Glutamatergic neuron (in vitro differentiated cells): ENCODE results near the gene GPR4. TPM values are rescaled to one million over a fixed set of nuclear protein-coding genes. Genes with fewer than 3 reads are reported as not detected.

Source experiments
- DNase-seq: peaks from one replicate; pipeline ENCODE4 v3.0.0; 2022
- H3K27ac Mint-ChIP-seq: one replicate; pipeline ENCODE4 v1.8.0; 2020; ENCODE audit warnings: mild to moderate bottlenecking, mixed read lengths, inconsistent platforms; ENCODE audit not compliant: unreplicated experiment
- H3K27me3 Mint-ChIP-seq: one replicate; pipeline ENCODE4 v1.8.0; 2020; ENCODE audit warnings: mild to moderate bottlenecking, moderate library complexity, mixed read lengths, inconsistent platforms; ENCODE audit not compliant: unreplicated experiment
- H3K36me3 Mint-ChIP-seq: one replicate; pipeline ENCODE4 v1.8.0; 2020; ENCODE audit warnings: mild to moderate bottlenecking, mixed read lengths, inconsistent platforms; ENCODE audit not compliant: unreplicated experiment
- H3K4me1 Mint-ChIP-seq: one replicate; pipeline ENCODE4 v1.8.0; 2020; ENCODE audit warnings: mild to moderate bottlenecking, low read depth, mixed read lengths, inconsistent platforms; ENCODE audit not compliant: unreplicated experiment
- H3K4me3 Mint-ChIP-seq: one replicate; pipeline ENCODE4 v1.8.0; 2020; ENCODE audit warnings: mild to moderate bottlenecking, mixed read lengths, inconsistent platforms; ENCODE audit not compliant: unreplicated experiment
- H3K9me3 Mint-ChIP-seq: one replicate; pipeline ENCODE4 v1.8.0; 2020; ENCODE audit warnings: mild to moderate bottlenecking, moderate library complexity, mixed read lengths, inconsistent platforms; ENCODE audit not compliant: unreplicated experiment
- CTCF ChIP-seq: fragments of 200-600 bp; sonication (generic); IDR thresholded peaks from one replicate; pipeline ENCODE4 v1.5.0; 2021; ENCODE audit not compliant: partially characterized antibody, unreplicated experiment
- long read RNA-seq: library from polyadenylated mRNA; unstranded; transcript quantifications from one replicate; pipeline ENCODE4 v2.0.0, GENCODE V29; 2020; ENCODE audit not compliant: unreplicated experiment
- total RNA-seq: library from RNA; stranded (reverse); fragmentation: NEBNext Ultra II Directional; extraction: Animal tissue kit (Norgen Biotek cat#: 25700); gene quantifications from one replicate; pipeline ENCODE4 v1.2.1, GENCODE V29; 2021; ENCODE audit not compliant: unreplicated experiment

Gene GPR4
- not detected for total RNA-seq
- long read RNA-seq = 0 reads

- Mint-ChIP-seq H3K36me3 (no peaks in the 10 kb centered on the region), H3K4me1 (peaks cover 19% of the 10 kb centered on the region), H3K27me3 (peaks cover 39% of the 10 kb centered on the region), H3K4me3 (peak within 1 kb of the TSS; percentile 58), H3K27ac (no peak within 1 kb of the TSS), H3K9me3 (peaks cover 4% of the 10 kb centered on the region)
- DNase-seq = peak; percentile 54
- TF ChIP-seq CTCF = no peak
Measured at GRCh38 chr19:45601524-45602374, at the start of gene GPR4. TSS of gene GPR4 (minus strand) at chr19:45602212. CDS start at chr19:45591866, 10,346 bp downstream.

GRCh38 chr19:45650722-45651121 lies 48.7 kb upstream of the GPR4 start:
- no peak for TF ChIP-seq CTCF

GRCh38 chr19:45646345-45646698 lies 44.3 kb upstream of the GPR4 start:
- H3K36me3 Mint-ChIP-seq = peaks cover 2% of the 10 kb centered on the region
- peaks cover 4% of the 10 kb centered on the region for H3K27me3 Mint-ChIP-seq
- no peak for DNase-seq
- TF ChIP-seq CTCF = no peak
- H3K27ac Mint-ChIP-seq = peak overlapping the region; percentile 12
- H3K4me1 Mint-ChIP-seq = peaks cover 8% of the 10 kb centered on the region
- peak overlapping the region; percentile 83 for H3K4me3 Mint-ChIP-seq
- H3K9me3 Mint-ChIP-seq = peaks cover 4% of the 10 kb centered on the region

More at GRCh38 chr19:45650722-45651121, 48.7 kb upstream of the GPR4 start:
- DNase-seq = no peak
- H3K36me3 Mint-ChIP-seq = no peaks in the 10 kb centered on the region
- H3K4me3 Mint-ChIP-seq = no peak overlapping the region
- H3K4me1 Mint-ChIP-seq = peaks cover 8% of the 10 kb centered on the region
- peaks cover 3% of the 10 kb centered on the region for H3K27me3 Mint-ChIP-seq
- no peak overlapping the region for H3K27ac Mint-ChIP-seq
- peaks cover 6% of the 10 kb centered on the region for H3K9me3 Mint-ChIP-seq

- peak; percentile 88 for DNase-seq
- TF ChIP-seq CTCF = no peak
- H3K4me3 Mint-ChIP-seq = peak overlapping the region; percentile 83
- H3K9me3 Mint-ChIP-seq = peaks cover 5% of the 10 kb centered on the region
- H3K36me3 Mint-ChIP-seq = peaks cover 7% of the 10 kb centered on the region
- H3K4me1 Mint-ChIP-seq = peaks cover 11% of the 10 kb centered on the region
- no peak overlapping the region for H3K27ac Mint-ChIP-seq
- peaks cover 5% of the 10 kb centered on the region for H3K27me3 Mint-ChIP-seq
Measured at GRCh38 chr19:45645631-45646344, 43.8 kb upstream of the GPR4 start.
